ENCODE data around the gene ANO1.

Gene ANO1

GRCh38 chr11:70054004-70054403, 24.1 kb upstream of the ANO1 start:
- DNase-seq: no peak

- no peak for DNase-seq
These were observed 22.7 kb upstream of the ANO1 start for GRCh38 chr11:70055444-70055843.

- no peak for DNase-seq
These were observed 21.0 kb upstream of the ANO1 start for GRCh38 chr11:70057080-70057479.

GRCh38 chr11:70059971-70060370, 18.1 kb upstream of the ANO1 start:
- DNase-seq: no peak

- no peak for DNase-seq
These were observed 17.4 kb upstream of the ANO1 start for GRCh38 chr11:70060611-70061293.

GRCh38 chr11:70061734-70062133, 16.4 kb upstream of the ANO1 start:
- DNase-seq: no peak

- no peak for DNase-seq
These were observed 15.0 kb upstream of the ANO1 start for GRCh38 chr11:70063121-70063520.

GRCh38 chr11:70063555-70063954, 14.6 kb upstream of the ANO1 start:
- no peak for DNase-seq

- DNase-seq: no peak
These were observed 13.9 kb upstream of the ANO1 start for GRCh38 chr11:70064008-70064725.

- DNase-seq: no peak
These were observed 13.3 kb upstream of the ANO1 start for GRCh38 chr11:70064726-70065317.

- no peak for DNase-seq
These were observed 12.6 kb upstream of the ANO1 start for GRCh38 chr11:70065318-70066135.

GRCh38 chr11:70066136-70066520, 12.0 kb upstream of the ANO1 start:
- no peak for DNase-seq

- no peak for DNase-seq
These were observed 11.5 kb upstream of the ANO1 start for GRCh38 chr11:70066628-70067027.

GRCh38 chr11:70067036-70067435, 11.1 kb upstream of the ANO1 start:
- no peak for DNase-seq

GRCh38 chr11:70067591-70068341, 10.4 kb upstream of the ANO1 start:
- DNase-seq: no peak

- DNase-seq: no peak
These were observed 9.8 kb upstream of the ANO1 start for GRCh38 chr11:70068345-70068744.

- DNase-seq: no peak
These were observed 9.2 kb upstream of the ANO1 start for GRCh38 chr11:70068950-70069349.

GRCh38 chr11:70070706-70071105, 7.4 kb upstream of the ANO1 start:
- no peak for DNase-seq

- DNase-seq: no peak
These were observed 6.1 kb upstream of the ANO1 start for GRCh38 chr11:70071996-70072395.

GRCh38 chr11:70072461-70072860, 5.7 kb upstream of the ANO1 start:
- no peak for DNase-seq

- DNase-seq: no peak
These were observed 5.0 kb upstream of the ANO1 start for GRCh38 chr11:70072861-70073755.
